ENCODE measurements around the gene HABP2.

DNA sequence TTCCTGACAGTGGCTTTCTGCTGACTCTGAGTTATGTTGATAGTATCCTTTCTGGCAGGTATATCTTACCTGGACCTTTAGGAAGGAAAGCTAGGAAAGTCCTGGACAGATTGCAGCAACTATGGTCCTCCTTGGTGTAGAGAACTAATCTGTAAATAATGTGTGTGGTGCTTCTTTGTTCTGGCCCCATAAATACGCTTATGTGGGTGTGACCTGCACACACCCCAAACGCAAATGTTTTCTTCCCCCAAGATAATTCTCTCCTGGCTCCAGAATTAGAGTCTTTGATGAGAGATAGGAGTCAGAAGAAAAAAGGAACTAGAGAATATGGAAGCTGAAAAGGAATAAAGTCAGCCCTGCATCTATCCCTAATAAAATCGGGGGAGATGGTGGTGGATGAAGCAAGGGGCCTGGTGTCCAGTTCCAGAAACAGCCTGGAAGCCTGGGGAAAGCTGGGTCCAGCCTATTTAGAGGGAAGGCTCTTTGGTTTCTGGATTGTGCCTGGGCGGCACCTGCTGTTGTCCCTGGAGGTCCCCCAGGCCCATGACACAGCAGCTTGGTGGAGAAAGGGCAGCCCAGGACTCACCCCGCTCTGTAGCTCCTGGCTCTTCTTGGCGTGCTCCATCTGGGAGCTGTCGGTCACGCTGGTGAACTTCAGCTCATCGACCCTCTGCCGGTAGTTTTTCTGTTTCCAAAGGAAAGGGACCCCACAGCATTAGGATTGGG, 72.8 kb downstream of the HABP2 start:
- TF ChIP-seq, protein P1, sequence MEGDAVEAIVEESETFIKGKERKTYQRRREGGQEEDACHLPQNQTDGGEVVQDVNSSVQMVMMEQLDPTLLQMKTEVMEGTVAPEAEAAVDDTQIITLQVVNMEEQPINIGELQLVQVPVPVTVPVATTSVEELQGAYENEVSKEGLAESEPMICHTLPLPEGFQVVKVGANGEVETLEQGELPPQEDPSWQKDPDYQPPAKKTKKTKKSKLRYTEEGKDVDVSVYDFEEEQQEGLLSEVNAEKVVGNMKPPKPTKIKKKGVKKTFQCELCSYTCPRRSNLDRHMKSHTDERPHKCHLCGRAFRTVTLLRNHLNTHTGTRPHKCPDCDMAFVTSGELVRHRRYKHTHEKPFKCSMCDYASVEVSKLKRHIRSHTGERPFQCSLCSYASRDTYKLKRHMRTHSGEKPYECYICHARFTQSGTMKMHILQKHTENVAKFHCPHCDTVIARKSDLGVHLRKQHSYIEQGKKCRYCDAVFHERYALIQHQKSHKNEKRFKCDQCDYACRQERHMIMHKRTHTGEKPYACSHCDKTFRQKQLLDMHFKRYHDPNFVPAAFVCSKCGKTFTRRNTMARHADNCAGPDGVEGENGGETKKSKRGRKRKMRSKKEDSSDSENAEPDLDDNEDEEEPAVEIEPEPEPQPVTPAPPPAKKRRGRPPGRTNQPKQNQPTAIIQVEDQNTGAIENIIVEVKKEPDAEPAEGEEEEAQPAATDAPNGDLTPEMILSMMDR (conservative IDR thresholded peaks at IDR 0.05 in 1 of 2, IDR thresholded peaks at IDR 0.05 in 1 of 2; ENCODE audit: extremely low read depth in 1 of 2, insufficient read depth in 1 of 2, low read depth in 1 of 2, low read length in 2 of 2): no peak
- TF ChIP-seq EZH2 (IDR thresholded peaks at IDR 0.05; ENCODE audit: borderline replicate concordance, low read length): no peak
